Astrocyte of the spinal cord (primary cell): Measurements from ENCODE around the gene RELL1.
A peak's percentile ranks its signal among the peaks of the same experiment; 100 is the strongest.

Experiments used
- DNase-seq: peaks from one replicate; pipeline ENCODE4 v3.0.0; 2011; ENCODE audit warnings: low read depth, low spot score
- H3K4me3 ChIP-seq: 2 replicates; pipeline ENCODE4 v1.5.1; 2011; ENCODE audit warnings: low read depth, mild to moderate bottlenecking, low read length, moderate library complexity
- CTCF ChIP-seq: IDR thresholded peaks from 2 replicates; pipeline ENCODE4 v1.5.1; 2012; ENCODE audit warnings: low read depth, mild to moderate bottlenecking, low read length, inconsistent platforms
- in situ Hi-C: cut with HindIII; loops from 2 replicates; pipeline ENCODE4 v1.10.0; 2017; ENCODE audit warnings: low sequenced_read_pairs

RELL1 gene

DNA sequence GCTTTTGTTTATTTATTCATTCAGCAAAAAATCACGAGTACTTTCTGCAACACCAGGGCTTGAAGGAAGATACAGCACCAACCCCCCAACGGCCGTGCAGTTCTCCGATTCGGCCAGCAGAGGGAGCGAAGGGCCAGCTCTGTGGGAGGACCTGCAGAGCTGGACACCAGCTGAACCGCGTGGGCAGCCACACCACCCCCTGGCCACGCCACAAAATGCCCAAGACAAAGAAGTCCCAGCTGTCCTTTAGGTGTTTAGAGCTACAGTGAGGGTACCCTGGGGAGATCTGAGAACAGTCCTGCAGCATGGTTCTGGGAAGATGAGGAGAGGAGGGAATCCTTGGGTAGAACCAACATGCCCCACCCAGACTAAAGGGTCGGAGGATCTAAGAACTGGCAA lies 83.1 kb downstream of the RELL1 start:
- no peak overlapping the region for H3K4me3 ChIP-seq
- in situ Hi-C loops, result no loop called here
- peak; percentile 100 for TF ChIP-seq CTCF
- DNase-seq, result peak; percentile 72

DNA sequence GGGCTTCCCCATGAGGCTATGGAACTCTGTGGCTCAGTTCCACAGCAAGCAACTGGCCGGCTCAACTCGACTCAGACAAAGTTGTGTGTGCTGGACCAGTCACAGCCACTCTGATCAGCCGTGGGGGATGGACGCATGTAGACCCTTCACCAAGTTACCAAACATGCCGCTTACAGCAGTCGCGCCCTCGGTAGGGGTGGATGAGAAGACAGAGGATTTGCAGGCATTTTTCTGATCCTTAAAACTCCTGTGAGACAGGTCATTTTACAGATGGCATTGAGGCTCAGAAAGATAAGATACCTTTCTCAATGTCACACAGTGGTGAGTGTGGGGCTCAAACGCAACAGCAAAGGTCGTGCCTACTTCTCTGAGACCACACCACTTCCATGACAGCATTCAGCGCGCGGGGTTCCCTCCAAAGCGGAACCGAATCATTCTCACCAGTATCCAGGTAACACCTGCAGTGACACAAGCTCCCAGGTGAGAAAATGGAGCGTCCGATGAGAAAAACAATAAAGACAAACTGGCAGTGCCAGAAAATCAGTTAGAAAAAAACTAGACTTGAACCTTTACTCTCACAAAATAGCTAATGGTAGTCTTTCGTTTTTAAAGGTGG lies 83.6 kb downstream of the RELL1 start:
- no peak overlapping the region for H3K4me3 ChIP-seq
- TF ChIP-seq CTCF, result no peak
- DNase-seq, result no peak
- in situ Hi-C loops, result no loop called here

DNA sequence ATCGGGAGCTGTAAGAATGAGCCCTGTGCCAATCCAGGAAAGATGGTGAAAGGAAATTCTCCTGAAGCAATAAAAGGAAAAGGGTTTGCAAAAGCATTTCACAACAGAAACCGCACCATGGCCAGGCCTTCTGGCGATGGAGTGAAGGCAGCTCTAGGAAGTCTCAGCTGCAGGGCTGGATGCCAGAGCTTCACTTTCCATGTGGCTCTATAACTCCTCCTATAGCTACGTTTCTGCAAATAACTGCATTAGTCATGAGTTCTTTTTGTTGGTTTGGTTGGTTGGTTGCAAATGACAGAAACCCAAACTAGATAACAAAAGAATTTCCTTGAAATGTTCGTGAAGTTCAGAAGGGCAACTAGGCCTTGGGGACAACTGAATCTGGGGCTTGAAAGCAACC lies 84.6 kb downstream of the RELL1 start:
- in situ Hi-C loops, result no loop called here
- DNase-seq, result peak; percentile 46
- no peak overlapping the region for H3K4me3 ChIP-seq
- TF ChIP-seq CTCF, result no peak

DNA sequence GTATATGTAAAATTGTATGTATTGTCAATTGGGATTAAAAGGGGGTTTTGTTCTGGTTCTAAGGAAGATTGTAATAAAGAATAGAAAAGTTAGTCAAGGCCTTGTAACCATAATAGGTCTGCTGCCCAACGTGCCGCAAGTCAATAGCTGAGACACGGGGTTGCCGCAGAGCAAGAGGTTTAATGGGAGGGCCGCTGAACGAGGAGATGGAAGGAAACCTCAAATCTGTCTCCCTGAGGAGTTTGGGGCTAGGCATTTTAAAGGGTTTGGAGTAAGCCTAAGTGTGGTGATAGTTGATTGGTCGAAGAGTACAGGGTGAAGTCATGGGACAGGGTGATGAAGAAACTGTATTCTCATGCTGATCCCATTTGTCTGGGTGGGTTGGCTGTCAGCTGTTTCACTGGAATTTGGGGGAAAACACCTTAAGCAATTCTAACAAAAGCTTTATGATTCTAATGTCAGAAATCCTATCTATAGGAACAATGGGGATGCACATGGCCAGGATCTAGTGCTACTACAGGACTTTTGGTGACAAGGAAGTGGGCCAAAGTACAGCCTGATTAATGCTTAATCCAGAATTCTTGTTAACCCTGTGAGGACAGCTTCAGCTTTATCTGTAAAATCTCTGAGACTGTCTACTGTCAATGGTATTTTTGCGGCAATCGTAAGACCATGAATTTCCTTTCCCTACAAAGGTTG lies 86.9 kb downstream of the RELL1 start:
- no peak overlapping the region for H3K4me3 ChIP-seq
- DNase-seq, result no peak
- no peak for TF ChIP-seq CTCF
- in situ Hi-C loops, result no loop called here

GRCh38 chr4:37597034-37597433 lies 89.1 kb downstream of the RELL1 start:
- TF ChIP-seq CTCF, result no peak
- no peak for DNase-seq
- no peak overlapping the region for H3K4me3 ChIP-seq
- in situ Hi-C loops, result no loop called here

DNA sequence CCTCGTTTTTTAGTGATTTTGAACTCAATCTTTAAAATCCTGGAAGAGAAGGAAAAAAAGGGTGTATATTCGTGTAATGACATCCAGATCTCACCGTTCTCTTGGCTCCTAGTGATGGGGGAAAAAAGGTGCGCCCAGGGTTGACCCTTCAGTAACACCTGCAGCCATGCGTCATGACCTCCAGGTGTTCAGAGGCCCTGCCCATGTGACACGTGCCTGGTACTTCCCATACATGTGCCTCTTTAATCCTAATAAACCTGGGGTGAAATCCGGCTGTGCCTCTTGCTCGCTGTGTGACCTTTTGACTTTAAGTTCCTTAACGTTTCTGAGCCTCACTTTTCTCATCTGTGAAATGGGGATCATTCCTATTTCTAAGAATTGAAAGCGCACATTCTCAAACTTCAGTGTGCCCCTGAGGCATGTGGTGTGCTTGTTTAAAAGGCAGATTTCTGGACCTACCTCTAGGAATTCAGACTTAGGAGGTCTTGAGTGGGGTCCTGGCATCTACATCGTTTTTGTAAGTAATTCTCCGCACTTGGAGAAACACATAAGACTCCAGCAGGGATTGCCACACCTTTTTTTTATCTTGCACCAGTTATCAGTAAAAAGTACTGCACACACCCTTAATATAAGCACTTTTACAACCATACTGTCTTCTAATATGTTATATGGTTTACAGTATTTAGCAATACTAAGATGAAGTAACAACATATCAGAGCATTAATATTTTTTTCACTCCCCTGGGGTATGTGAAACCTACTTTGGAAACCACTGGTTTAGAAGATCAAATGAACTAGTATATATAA lies 90.1 kb downstream of the RELL1 start:
- in situ Hi-C loops, result no loop called here
- no peak overlapping the region for H3K4me3 ChIP-seq
- no peak for TF ChIP-seq CTCF
- DNase-seq, result no peak
